Activated CD4-positive, alpha-beta T cell treated with anti-CD3 and anti-CD28 coated beads for 1 hour (primary cell): ENCODE data around the gene IGSF21.

ENCODE experiments used
- DNase-seq: peaks from one replicate; pipeline ENCODE4 v3.0.0-alpha.2; 2020

Gene IGSF21

GRCh38 chr1:18097206-18097605, 10.4 kb upstream of the IGSF21 start:
- no peak for DNase-seq

GRCh38 chr1:18099026-18099425, 8.6 kb upstream of the IGSF21 start:
- no peak for DNase-seq

- no peak for DNase-seq
Measured at GRCh38 chr1:18100060-18100459, 7.5 kb upstream of the IGSF21 start.

GRCh38 chr1:18100491-18101063, 7.0 kb upstream of the IGSF21 start:
- DNase-seq = peak; percentile 10

- no peak for DNase-seq
Measured at GRCh38 chr1:18101508-18101907, 6.1 kb upstream of the IGSF21 start.

GRCh38 chr1:18103788-18104421, 3.7 kb upstream of the IGSF21 start:
- DNase-seq = no peak

- DNase-seq = no peak
Measured at GRCh38 chr1:18104546-18105100, 3.0 kb upstream of the IGSF21 start.

GRCh38 chr1:18105196-18105595, 2.4 kb upstream of the IGSF21 start:
- DNase-seq = no peak

- no peak for DNase-seq
Measured at GRCh38 chr1:18108299-18109057, 880 bp downstream of the IGSF21 start.

- no peak for DNase-seq
Measured at GRCh38 chr1:18109058-18109755, 1.6 kb downstream of the IGSF21 start.

- no peak for DNase-seq
Measured at GRCh38 chr1:18109756-18110597, 2.4 kb downstream of the IGSF21 start.

GRCh38 chr1:18110598-18110939, 3.0 kb downstream of the IGSF21 start:
- DNase-seq = no peak

- no peak for DNase-seq
Measured at GRCh38 chr1:18110968-18111367, 3.4 kb downstream of the IGSF21 start.

GRCh38 chr1:18111605-18112297, 4.2 kb downstream of the IGSF21 start:
- DNase-seq = no peak

GRCh38 chr1:18112611-18113010, 5.0 kb downstream of the IGSF21 start:
- DNase-seq = no peak

GRCh38 chr1:18114726-18115410, 7.3 kb downstream of the IGSF21 start:
- no peak for DNase-seq

GRCh38 chr1:18116777-18117176, 9.2 kb downstream of the IGSF21 start:
- no peak for DNase-seq

- DNase-seq = no peak
Measured at GRCh38 chr1:18118078-18118477, 10.5 kb downstream of the IGSF21 start.

GRCh38 chr1:18118491-18118890, 10.9 kb downstream of the IGSF21 start:
- no peak for DNase-seq

GRCh38 chr1:18119289-18119688, 11.7 kb downstream of the IGSF21 start:
- DNase-seq = no peak

GRCh38 chr1:18119771-18120377, 12.3 kb downstream of the IGSF21 start:
- no peak for DNase-seq
